B cell (primary cell): ENCODE data around the gene AP1AR. TPM values are rescaled to one million over a fixed set of nuclear protein-coding genes. Genes with fewer than 3 reads are reported as not detected.
A peak's percentile ranks its signal among the peaks of the same experiment; 100 is the strongest.

Source experiments
- ATAC-seq: fragments of 200-7000 bp; cut with Tn5 transposase; one replicate; pipeline ENCODE4 v1.10.0; 2021; ENCODE audit warnings: low read depth, mild to moderate bottlenecking, moderate number of reproducible peaks, moderate library complexity
- CTCF ChIA-PET: fragments of 350-600 bp; sonication (Branson Sonifier 250); formaldehyde crosslinking; loops from one replicate; lab custom pipeline; 2021; ENCODE audit warnings: antibody characterized with exemption, inconsistent platforms; lab: Charles Lee
- POLR2A ChIA-PET: fragments of 350-600 bp; sonication (Branson Sonifier 250); formaldehyde crosslinking; loops from one replicate; lab custom pipeline; 2021; ENCODE audit warnings: antibody characterized with exemption; lab: Charles Lee
- DNase-seq: peaks from one replicate; pipeline ENCODE4 v3.0.0; 2013
- H2AFZ ChIP-seq: 2 replicates; pipeline ENCODE4 v1.6.1; 2012; ENCODE audit warnings: mild to moderate bottlenecking, low read depth, low read length; ENCODE audit not compliant: insufficient read depth, poor library complexity, severe bottlenecking
- H3K27ac ChIP-seq, 2 donors: 1 replicate in 1 of 2; 2 replicates in 1 of 2; pipeline ENCODE4 v1.5.1; 2012 to 2013; ENCODE audit warnings: low read length in 2 of 2, mild to moderate bottlenecking in 2 of 2, moderate library complexity in 1 of 2
- H3K27me3 ChIP-seq, 4 experiments: fragments of 200-600 bp in 1 of 4; sonication (generic) in 1 of 4; replicated peaks in 1 of 4; 1 replicate in 2 of 4; 2 replicates in 2 of 4; pipeline versions ENCODE4 v1.6.1 to v1.7.0; 2013 to 2016; ENCODE audit warnings: low read length in 3 of 4, mild to moderate bottlenecking in 2 of 4, mixed read lengths in 1 of 4, moderate library complexity in 1 of 4; ENCODE audit not compliant: insufficient read depth in 4 of 4, control insufficient read depth in 3 of 4; ENCODE audit errors: control extremely low read depth in 1 of 4
- H3K36me3 ChIP-seq, 2 experiments: replicated peaks in 1 of 2; 1 replicate in 1 of 2; 2 replicates in 1 of 2; pipeline versions ENCODE4 v1.6.1 to v1.7.1; 2013; ENCODE audit warnings: low read length in 1 of 2; ENCODE audit not compliant: insufficient read depth in 2 of 2, control insufficient read depth in 1 of 2; ENCODE audit errors: control extremely low read depth in 1 of 2, extremely low read depth in 1 of 2
- H3K4me1 ChIP-seq, 2 donors: fragments of 200-600 bp in 1 of 2; sonication (generic) in 1 of 2; 1 replicate in 1 of 2; 2 replicates in 1 of 2; pipeline versions ENCODE4 v1.5.1 to v1.6.1; 2013 to 2017; ENCODE audit warnings: low read length in 2 of 2; ENCODE audit not compliant: control insufficient read depth in 2 of 2, insufficient read depth in 2 of 2
- H3K4me2 ChIP-seq: replicated peaks from 2 replicates; pipeline ENCODE3; 2012; ENCODE audit warnings: mild to moderate bottlenecking, low read depth, low read length; ENCODE audit not compliant: poor library complexity, severe bottlenecking
- H3K4me3 ChIP-seq, 5 experiments: fragments of 200-600 bp in 1 of 5; sonication (generic) in 1 of 5; 1 replicate in 3 of 5; 2 replicates in 2 of 5; pipeline versions ENCODE4 v1.5.1 to v1.7.0; 2011 to 2016; ENCODE audit warnings: low read length in 4 of 5, mild to moderate bottlenecking in 4 of 5, low read depth in 2 of 5, control low read depth in 1 of 5, moderate library complexity in 1 of 5; ENCODE audit not compliant: insufficient read depth in 1 of 5; ENCODE audit errors: control extremely low read depth in 1 of 5, extremely low read depth in 1 of 5
- H3K79me2 ChIP-seq: fragments of 200-600 bp; sonication (generic); one replicate; pipeline ENCODE4 v1.6.0; 2016; ENCODE audit warnings: low read length; ENCODE audit not compliant: control insufficient read depth, insufficient read depth
- H3K9ac ChIP-seq: fragments of 200-600 bp; sonication (generic); 2 replicates; pipeline ENCODE4 v1.6.1; 2017; ENCODE audit warnings: mild to moderate bottlenecking, low read length, moderate library complexity
- H3K9me3 ChIP-seq, 3 donors: one replicate each; pipeline versions ENCODE4 v1.6.1 to v1.7.1; 2013; ENCODE audit warnings: low read length in 2 of 3; ENCODE audit not compliant: control insufficient read depth in 2 of 3, insufficient read depth in 1 of 3; ENCODE audit errors: control extremely low read depth in 1 of 3
- H4K20me1 ChIP-seq: 2 replicates; pipeline ENCODE4 v1.6.0; 2012; ENCODE audit warnings: mild to moderate bottlenecking, low read length; ENCODE audit not compliant: insufficient read depth, control insufficient read depth, poor library complexity, severe bottlenecking
- H3K27ac Mint-ChIP-seq: one replicate; pipeline ENCODE4 v1.8.0; 2021; ENCODE audit warnings: mixed read lengths
- H3K27me3 Mint-ChIP-seq: one replicate; pipeline ENCODE4 v1.8.0; 2021; ENCODE audit warnings: mixed read lengths
- H3K4me1 Mint-ChIP-seq: one replicate; pipeline ENCODE4 v1.8.0; 2021; ENCODE audit warnings: mixed read lengths
- H3K4me3 Mint-ChIP-seq: one replicate; pipeline ENCODE4 v1.8.0; 2021; ENCODE audit warnings: mixed read lengths
- H3K9me3 Mint-ChIP-seq: one replicate; pipeline ENCODE4 v1.8.0; 2022; ENCODE audit warnings: mixed read lengths; ENCODE audit not compliant: insufficient read depth
- EZH2 ChIP-seq: IDR thresholded peaks from 2 replicates; pipeline ENCODE4 v1.6.1; 2012; ENCODE audit warnings: borderline replicate concordance, low read depth, mild to moderate bottlenecking, moderate library complexity, low read length; ENCODE audit not compliant: insufficient read depth, poor library complexity, severe bottlenecking
- WGBS: methylation state at CpG from one replicate; pipeline ENCODE4 v1.1.5; 2013; ENCODE audit warnings: missing lambda C conversion rate; ENCODE audit not compliant: insufficient coverage; 5-methylcytosine and 5-hydroxymethylcytosine counted together
- intact Hi-C: fragments of 100-400 bp; cut with micrococcal nuclease; formaldehyde crosslinking; loops from one replicate; pipeline ENCODE4 v1.10.0; 2022
- polyA plus RNA-seq: library from polyadenylated mRNA; depleted of rRNA; stranded (reverse); fragments of >200 nt; gene quantifications from 2 replicates; pipeline ENCODE4 v1.2.3, GENCODE V29; 2012
- total RNA-seq, 2 donors: library from RNA; stranded (reverse); fragments of 120-200 nt in 1 of 2; gene quantifications; 1 replicate in 1 of 2; 2 replicates in 1 of 2; pipeline versions ENCODE4 v1.2.3 to v1.2.4, GENCODE V29; 2013 to 2022
- TF ChIP-seq, protein P1 (sequence below): fragments of 200-600 bp; IDR thresholded peaks from one replicate; pipeline ENCODE4 v1.8.0; 2022; ENCODE audit warnings: antibody characterized with exemption, mild to moderate bottlenecking

AP1AR gene
- total and polyA plus RNA-seq, 2 donors (not counting 1 experiment from before 2014, with no cell fraction given): 3.4 to 20.3 TPM

DNA sequence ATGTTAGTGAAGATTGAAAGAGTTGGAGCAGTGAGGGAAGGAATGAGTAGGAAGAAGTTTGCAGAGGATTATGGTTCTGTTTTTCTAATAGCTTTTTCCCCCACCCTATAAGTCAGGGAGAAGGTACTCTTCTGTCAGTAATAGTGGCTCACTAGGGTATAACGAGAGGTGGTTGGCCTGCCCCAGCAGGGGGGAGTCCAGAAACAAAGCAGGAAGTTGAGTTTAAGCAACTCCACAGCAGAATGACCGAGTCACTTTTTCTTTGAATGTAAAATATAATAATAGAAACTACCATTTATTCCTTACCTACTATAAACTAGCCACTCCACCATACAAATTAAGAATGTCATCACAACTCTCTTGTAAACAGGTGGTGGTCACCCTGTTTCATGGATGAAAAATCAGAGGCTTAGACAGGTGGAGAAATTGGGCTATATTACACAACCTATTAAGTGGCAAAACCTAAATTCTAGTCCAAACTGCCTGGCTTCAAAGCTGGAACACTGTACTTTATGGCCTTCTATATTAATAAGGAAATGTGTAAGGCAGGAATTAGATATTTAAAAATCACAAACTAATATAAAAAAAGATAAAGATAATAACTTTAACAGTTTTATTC lies 21.9 kb downstream of the AP1AR start:
- no CpG with 5 or more reads among the region's 2 CpGs for WGBS
- CTCF ChIA-PET: interaction anchor here (1.1 kb wide), 1 partner anchor 21 kb away, joined by 3 read pairs; no protein-coding TSS in a partner anchor
- TF ChIP-seq, protein P1, sequence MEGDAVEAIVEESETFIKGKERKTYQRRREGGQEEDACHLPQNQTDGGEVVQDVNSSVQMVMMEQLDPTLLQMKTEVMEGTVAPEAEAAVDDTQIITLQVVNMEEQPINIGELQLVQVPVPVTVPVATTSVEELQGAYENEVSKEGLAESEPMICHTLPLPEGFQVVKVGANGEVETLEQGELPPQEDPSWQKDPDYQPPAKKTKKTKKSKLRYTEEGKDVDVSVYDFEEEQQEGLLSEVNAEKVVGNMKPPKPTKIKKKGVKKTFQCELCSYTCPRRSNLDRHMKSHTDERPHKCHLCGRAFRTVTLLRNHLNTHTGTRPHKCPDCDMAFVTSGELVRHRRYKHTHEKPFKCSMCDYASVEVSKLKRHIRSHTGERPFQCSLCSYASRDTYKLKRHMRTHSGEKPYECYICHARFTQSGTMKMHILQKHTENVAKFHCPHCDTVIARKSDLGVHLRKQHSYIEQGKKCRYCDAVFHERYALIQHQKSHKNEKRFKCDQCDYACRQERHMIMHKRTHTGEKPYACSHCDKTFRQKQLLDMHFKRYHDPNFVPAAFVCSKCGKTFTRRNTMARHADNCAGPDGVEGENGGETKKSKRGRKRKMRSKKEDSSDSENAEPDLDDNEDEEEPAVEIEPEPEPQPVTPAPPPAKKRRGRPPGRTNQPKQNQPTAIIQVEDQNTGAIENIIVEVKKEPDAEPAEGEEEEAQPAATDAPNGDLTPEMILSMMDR: no peak
- no peak for TF ChIP-seq EZH2
- Histone ChIP-seq H3K4me2 (peak overlapping the region; percentile 38), H3K4me3 (no peak overlapping the region), H3K9ac (no peak overlapping the region), H3K27ac (peak overlapping the region in 1 of 2 donors; percentile 46), H3K9me3 (no peaks in the 10 kb centered on the region), H3K4me1 (peaks cover 0 to 8% of the 10 kb centered on the region in 2 donors), H4K20me1 (no peaks in the 10 kb centered on the region), H3K27me3 (no peaks in the 10 kb centered on the region), H2AFZ (peak overlapping the region; percentile 41), H3K79me2 (peaks cover 13% of the 10 kb centered on the region), H3K36me3 (peaks cover 0 to 3% of the 10 kb centered on the region in 2 experiments)
- intact Hi-C loops: no loop called here
- Mint-ChIP-seq H3K27me3 (no peaks in the 10 kb centered on the region), H3K9me3 (no peaks in the 10 kb centered on the region), H3K4me3 (no peak overlapping the region), H3K4me1 (peaks cover 5% of the 10 kb centered on the region), H3K27ac (no peak overlapping the region)
- ATAC-seq: no peak
- POLR2A ChIA-PET: no interaction called here
- DNase-seq: peak; percentile 29

DNA sequence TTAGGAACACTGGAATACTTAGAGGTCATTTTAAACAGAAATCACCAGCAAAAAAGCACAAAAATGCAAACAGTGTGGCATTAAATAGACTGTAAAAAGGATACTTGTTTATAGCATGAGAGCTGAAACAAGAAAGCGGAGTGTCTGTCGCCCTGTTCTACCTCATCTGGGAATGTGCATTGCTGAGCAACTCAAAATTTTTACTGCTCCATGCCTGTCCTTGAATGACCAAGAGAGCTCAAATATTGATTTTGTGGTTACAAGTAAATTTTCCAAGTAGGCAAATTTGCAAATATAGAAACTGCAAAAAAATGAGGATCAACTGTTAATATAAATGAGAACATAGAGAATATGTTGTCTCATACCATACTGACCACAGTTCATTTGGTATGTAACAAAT lies 25.5 kb downstream of the AP1AR start:
- DNase-seq (no peak), ATAC-seq (no peak)
- H3K27ac ChIP-seq: no peak overlapping the region
- no peak overlapping the region for H2AFZ ChIP-seq
- H3K4me2 ChIP-seq: no peak overlapping the region
- H3K4me1 Mint-ChIP-seq: peaks cover 5% of the 10 kb centered on the region
- TF ChIP-seq EZH2: no peak
- TF ChIP-seq, protein P1: no peak
- no peak overlapping the region for H3K4me3 ChIP-seq
- WGBS: 100% methylated on average over 2 of the region's 2 CpGs
- no peaks in the 10 kb centered on the region for H4K20me1 ChIP-seq
- no peaks in the 10 kb centered on the region for H3K9me3 Mint-ChIP-seq
- ChIA-PET POLR2A (no interaction called here), CTCF (interaction anchor here (0.9 to 1.0 kb wide), 4 partner anchors 21 to 126 kb away, joined by 3 read pairs; no protein-coding TSS in a partner anchor)
- H3K27ac Mint-ChIP-seq: no peak overlapping the region
- no peaks in the 10 kb centered on the region for H3K9me3 ChIP-seq
- peaks cover 0 to 14% of the 10 kb centered on the region in 2 experiments for H3K36me3 ChIP-seq
- H3K4me3 Mint-ChIP-seq: no peak overlapping the region
- no peaks in the 10 kb centered on the region for H3K27me3 ChIP-seq
- H3K4me1 ChIP-seq: peaks cover 0 to 8% of the 10 kb centered on the region in 2 donors
- no peaks in the 10 kb centered on the region for H3K79me2 ChIP-seq
- no peak overlapping the region for H3K9ac ChIP-seq
- no peaks in the 10 kb centered on the region for H3K27me3 Mint-ChIP-seq
- intact Hi-C loops: no loop called here
